Activated effector memory CD4-positive, alpha-beta T cell treated with Interleukin-2 at 50 U/mL for 16 hours (primary cell): ENCODE results near the gene NCAM1.

ENCODE experiments used
- DNase-seq: peaks from one replicate; pipeline ENCODE4 v3.0.0-alpha.2; 2020

Gene NCAM1

GRCh38 chr11:113138731-113139130, 177.5 kb downstream of the NCAM1 start:
- no peak for DNase-seq

GRCh38 chr11:113141010-113141409, 179.8 kb downstream of the NCAM1 start:
- no peak for DNase-seq

DNA sequence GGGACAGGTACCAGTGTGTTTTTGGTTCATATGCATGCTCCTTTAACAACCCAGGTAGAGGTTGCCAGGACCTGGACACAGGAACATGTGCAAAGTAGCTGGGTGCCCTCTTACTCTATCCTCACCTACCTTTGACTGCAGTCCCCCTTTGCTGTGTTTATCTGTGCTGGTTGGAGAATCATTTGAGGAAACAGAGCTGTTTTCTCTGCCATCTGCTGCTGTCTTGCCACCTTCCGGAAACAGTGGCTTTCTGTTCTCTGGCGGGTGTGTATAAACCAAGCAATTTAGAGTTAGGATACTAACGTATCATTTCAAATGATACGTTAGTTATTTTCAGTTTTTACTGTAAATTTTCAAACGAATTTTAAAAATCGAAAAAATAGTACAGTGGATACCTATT, 181.3 kb downstream of the NCAM1 start:
- no peak for DNase-seq

GRCh38 chr11:113147249-113147648, 186.0 kb downstream of the NCAM1 start:
- DNase-seq = no peak

DNA sequence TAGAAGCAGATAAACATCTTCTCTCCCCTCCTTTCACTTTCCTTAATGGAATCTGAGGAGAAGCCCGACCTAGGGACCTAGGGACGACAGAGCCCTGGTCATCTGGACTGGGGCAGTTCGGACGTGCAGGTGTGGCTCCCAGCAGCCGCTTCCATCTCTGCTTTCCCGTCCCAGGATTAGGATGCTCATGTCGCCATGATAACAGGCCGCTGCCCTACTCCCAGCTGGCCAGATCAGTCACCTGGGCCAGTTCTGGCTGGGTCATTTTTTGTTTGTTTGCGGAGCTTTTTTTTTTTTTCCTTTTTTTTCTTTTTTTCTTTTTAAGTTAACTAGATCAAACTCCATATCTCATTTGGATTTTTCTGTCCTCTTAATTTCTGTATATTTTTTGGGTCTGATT, 186.9 kb downstream of the NCAM1 start:
- DNase-seq = no peak

- DNase-seq = no peak
These were observed 187.4 kb downstream of the NCAM1 start for GRCh38 chr11:113148652-113149051.

DNA sequence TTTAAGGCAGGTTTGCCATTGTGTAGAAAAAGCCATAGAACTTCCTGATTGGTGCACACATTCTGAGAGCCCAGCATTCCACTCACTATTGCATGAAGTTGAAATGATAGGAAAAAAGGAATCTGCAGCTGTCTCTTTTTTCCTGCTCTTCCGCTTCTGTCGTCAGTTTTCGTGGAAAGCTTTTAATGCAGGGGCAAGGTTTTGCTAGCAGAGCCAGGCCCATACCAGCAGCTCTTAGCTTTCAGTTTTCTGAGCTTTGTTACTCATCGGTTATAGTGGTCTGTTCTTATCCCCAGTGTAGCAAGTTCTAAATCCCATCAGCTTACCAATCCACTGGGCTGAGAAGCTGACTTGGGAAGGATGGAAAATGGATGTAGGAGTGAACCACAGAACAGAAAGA, 190.3 kb downstream of the NCAM1 start:
- no peak for DNase-seq

DNA sequence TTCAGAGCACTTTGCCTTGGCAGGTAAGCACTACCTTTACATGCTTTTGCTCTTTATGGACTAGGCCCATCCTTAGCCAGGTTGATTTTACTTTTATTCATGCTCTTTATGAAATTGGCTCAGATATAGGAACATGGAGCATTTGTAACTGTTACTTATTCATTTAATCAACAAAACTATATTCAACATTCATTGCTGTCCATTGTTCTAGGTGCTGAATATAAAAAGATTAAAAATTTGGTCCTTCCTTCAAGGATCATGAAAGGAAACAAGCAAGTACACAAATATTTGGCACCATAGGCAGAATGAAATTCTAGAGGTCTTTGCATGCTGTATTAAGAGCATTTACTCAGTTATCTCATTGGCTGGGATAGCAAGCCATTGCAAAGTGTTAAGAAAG, 191.3 kb downstream of the NCAM1 start:
- DNase-seq = no peak

GRCh38 chr11:113153847-113154246, 192.6 kb downstream of the NCAM1 start:
- no peak for DNase-seq

GRCh38 chr11:113159988-113160807, 199.0 kb downstream of the NCAM1 start:
- DNase-seq = no peak

DNA sequence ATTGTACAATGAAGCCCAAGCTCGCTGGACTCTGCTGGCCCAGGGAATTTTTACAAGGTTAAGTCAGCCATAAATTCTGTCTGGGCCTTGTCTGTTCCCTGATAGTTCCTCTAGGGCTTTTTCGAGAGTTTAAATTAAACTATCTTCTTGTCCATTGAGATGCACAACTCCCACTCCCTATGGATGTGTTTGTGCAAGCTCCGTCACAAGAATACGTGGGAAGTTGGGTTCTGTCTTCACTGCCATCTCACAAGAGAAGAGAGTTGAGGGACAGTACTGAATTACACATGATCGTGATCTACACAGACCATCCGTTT, 199.5 kb downstream of the NCAM1 start:
- DNase-seq = no peak

DNA sequence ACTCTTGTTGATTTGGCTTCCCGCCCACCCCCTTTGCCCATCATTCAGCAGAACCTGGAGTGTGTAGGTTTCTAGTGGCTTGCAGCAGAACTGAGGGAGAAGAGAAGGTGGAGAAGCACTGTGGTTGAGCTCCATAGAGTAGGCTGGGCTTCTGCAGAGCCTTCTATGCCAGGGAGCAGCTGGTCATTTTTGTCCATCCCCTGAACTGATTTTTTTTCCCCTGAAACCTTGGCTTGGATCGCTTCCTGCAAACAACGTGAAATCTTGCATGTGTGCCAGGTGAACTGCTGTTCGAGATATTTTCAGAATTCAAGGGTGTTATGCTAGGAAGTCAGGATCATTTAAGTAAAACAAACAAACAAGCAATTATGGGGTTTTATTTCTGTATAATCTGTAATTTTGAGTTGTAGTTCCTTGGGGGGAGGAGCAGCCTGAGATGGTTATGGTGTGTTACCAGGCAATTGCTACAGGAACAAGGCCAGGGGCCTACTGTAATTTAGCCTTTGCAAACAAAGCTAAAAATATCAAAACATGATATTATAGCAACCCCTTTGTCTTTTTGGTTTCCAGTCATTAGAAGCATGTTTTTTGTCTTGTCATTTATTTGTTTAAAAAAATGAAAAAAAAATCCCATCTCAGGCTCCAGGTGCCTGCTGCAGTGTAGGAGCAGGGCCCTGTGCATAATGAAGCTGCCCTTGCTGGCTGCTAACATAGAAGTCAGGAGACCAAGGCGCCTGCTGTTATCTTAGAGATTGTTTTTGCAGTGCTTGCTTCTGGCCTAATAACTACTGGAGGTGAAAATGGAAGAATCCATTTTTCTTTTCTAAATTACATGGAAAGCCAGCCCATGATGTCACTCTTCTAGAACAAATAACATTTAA, 200.7 kb downstream of the NCAM1 start:
- no peak for DNase-seq

- no peak for DNase-seq
These were observed 201.4 kb downstream of the NCAM1 start for GRCh38 chr11:113162592-113162962.

DNA sequence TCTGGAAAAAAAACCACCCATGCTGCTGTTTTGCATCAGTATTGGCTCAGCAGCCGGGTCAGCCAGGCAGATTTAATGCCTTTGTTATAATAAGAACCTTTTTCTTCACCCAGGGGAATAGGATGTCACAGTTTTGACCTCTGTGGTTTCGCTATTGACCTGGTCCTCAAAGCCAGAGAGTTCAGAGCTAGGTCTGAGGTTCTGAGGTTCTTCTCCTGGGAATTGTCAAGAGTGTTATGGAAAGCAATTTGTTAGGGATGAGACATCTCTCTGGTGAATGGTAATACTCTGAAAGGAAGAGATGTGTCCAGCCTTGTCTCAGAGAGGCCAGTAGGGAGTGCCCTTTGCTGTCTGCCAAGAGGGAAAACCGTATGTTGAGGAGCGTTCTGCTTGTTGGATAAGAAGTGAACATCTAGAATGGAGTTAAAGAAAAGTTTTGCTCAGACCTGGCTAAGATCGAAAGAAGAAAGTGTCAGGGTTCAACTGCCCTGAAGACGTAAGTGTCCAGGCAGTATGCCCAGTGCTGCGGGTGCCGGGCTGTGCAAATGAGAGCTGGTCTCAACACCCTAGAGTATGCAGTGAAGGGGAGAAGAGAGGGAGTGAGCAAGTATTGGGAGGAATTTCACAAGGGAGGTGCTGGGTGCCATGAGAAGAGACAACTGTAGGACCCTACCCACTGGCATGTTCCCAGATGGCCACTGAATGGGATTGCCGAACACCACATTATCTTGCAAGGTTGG, 202.2 kb downstream of the NCAM1 start:
- DNase-seq = no peak

GRCh38 chr11:113166280-113166679, 205.1 kb downstream of the NCAM1 start:
- no peak for DNase-seq

GRCh38 chr11:113167599-113167998, 206.4 kb downstream of the NCAM1 start:
- no peak for DNase-seq

GRCh38 chr11:113168354-113169342, 207.4 kb downstream of the NCAM1 start:
- DNase-seq = no peak

GRCh38 chr11:113172382-113172951, 211.2 kb downstream of the NCAM1 start:
- DNase-seq = no peak

DNA sequence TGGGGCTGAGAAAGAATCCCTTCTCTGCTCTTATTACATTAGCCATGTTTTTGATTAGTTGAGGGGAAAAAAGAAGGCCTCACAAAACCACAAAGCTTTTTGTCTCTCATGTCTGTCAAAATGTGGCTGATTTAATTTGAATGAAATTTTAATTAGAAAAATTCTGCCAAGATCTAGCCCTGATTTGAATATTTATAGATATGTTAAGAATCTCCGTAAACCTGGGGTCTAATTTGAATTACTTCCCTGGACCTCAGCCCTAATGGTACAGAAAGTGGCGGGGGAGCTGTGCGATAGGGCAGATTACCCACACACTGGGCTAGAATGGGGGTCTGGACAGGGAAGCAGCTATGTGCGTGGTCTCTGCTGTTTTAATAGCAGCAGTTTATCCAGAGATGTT, 211.9 kb downstream of the NCAM1 start:
- DNase-seq = no peak

DNA sequence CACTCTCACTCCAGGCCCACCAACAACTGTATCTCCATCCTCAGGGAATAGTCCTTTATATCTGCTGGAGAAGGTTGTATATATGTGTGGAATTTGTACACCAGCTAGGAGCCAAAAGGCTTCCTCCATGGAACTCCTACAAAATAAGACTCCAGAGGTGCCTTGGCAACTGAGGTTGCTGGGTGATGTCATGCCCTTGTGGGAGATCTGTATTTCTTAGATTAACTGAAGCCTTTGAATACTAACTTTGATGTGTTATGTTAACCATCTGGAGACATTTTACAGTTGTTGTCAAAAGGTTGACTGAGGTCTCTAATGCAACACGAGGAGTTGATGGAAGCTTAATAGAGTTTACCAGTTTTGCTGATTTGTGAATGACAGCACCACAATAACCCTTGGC, 213.7 kb downstream of the NCAM1 start:
- DNase-seq = no peak

DNA sequence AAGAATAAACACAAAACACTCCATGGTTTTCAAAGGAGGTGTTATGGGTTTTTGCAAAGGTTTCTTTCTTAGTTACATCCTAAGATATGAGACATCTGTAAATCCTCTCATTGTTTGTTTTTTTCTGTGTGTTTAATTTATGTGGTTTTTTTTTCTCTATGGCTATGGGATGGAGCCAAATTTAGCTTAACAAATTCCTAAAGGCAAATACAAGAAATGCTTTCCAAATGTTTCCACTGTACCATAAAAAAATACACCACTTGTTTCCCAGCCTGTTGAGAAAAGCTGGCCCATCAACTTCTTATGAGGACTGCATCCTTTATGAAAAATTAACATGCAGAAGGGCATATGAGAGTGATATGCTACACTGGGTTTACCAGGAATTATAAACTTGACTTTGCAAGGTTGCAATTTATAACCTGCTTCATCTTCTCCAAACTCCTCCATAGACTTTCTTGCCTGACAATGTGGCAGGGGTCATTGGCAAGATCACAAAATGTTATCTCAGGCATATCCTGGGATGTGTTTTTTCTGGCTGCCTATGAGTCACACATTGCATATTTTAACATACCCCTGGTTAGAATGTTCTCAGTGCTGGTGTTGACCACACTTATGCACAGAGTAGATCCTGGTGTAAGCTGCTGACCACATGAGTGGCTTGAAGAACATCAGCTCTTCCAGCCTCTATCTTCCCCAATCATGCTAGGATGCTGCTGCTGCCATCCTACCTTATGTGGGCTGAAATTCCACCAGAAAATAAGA, 215.6 kb downstream of the NCAM1 start:
- no peak for DNase-seq
